SK-N-SH (cell line): Measurements from ENCODE around the gene GRAMD1B.

Experiments used
- CTCF ChIP-seq: fragments of 200-600 bp; sonication (generic); IDR thresholded peaks from 2 replicates; pipeline ENCODE4 v1.6.1; 2017; ENCODE audit warnings: antibody characterized with exemption, mild to moderate bottlenecking, moderate library complexity
- NFIC ChIP-seq: IDR thresholded peaks from 2 replicates; pipeline ENCODE4 v1.4.0; 2012; ENCODE audit warnings: borderline replicate concordance
- POLR2AphosphoS5 ChIP-seq: IDR thresholded peaks from 2 replicates; pipeline ENCODE4 v1.6.1; 2012; ENCODE audit warnings: low read depth, low read length

- TF ChIP-seq CTCF (no peak), NFIC (no peak), POLR2AphosphoS5 (no peak)
Measured at GRCh38 chr11:123458501-123458900, 28.4 kb downstream of the GRAMD1B start.
